Esophagus mucosa (tissue), 1 donor: ENCODE data around the gene SMYD3. TPM values are rescaled to one million over a fixed set of nuclear protein-coding genes. Genes with fewer than 3 reads are reported as not detected.
"Not testable (repeated sequence)": the region's sequence is repeated elsewhere in the genome, so short reads cannot be mapped to it uniquely, and the experiment has no call there.

ENCODE experiments used
- ATAC-seq: fragments of 200-7000 bp; cut with Tn5 transposase; one replicate; pipeline ENCODE4 v1.9.1; 2020
- total RNA-seq: library from RNA; stranded (reverse); gene quantifications from one replicate; pipeline ENCODE4 v1.2.4, GENCODE V29; 2023
- donor health status: DM: yes; HTN: yes; CAD: no.

SMYD3 gene
- total RNA-seq, 1 donor from 2014 or later: 6.9 TPM

DNA sequence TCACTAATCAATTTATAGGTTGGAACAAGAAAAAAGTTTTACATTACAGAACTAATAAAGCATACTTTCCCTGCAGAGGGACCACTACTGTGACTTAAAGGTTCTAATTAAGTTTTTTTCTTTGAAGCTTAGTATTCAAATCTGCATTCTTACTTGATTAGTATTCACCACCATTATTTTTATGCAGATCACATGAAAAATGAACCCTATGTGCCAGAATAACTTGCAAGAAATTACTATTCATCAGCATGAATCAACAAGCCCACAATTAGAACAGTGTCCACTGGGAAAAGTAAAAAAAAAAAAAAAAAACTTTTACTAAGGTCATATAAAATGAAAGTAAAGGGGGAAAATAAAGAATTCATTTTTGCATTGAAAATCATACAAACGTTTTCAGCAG, 90.8 kb downstream of the SMYD3 start:
- no peak for ATAC-seq

DNA sequence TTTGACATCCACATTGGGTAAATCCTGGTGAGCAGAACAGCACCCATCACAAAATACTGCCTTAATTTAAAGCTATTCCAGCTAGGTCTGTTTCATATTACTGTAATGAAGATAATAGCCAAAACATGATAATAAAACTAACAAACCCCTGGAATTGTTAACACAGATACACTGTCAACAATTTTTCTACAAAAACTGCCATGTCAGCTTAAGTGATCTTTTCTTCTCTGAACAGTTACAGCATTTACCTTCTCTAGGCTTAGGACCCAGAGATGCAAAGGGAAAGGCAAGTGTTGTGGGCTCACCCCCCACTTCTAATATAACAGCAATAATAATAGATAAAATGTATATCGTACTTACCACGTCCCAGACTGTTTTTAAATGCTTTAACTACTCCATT, 92.1 kb downstream of the SMYD3 start:
- no peak for ATAC-seq

DNA sequence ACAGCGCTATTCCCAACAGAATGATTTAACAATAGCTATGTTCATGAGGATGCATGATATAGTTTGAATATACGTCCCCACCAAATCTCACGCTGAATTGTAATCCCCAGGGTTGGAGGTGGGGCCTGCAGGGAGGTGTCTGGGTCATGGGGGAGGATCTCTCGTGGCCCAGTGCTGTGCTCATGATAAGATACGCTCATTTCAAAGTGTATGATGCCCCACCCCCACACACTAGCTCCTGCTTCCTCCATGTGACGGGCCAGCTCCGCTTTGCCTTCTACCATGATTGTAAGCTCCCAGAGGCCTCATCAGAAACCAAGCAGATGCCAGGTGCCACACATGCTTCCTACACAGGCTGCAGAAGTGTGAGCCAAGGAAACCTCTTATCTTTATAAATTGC, 93.6 kb downstream of the SMYD3 start:
- ATAC-seq: no peak

DNA sequence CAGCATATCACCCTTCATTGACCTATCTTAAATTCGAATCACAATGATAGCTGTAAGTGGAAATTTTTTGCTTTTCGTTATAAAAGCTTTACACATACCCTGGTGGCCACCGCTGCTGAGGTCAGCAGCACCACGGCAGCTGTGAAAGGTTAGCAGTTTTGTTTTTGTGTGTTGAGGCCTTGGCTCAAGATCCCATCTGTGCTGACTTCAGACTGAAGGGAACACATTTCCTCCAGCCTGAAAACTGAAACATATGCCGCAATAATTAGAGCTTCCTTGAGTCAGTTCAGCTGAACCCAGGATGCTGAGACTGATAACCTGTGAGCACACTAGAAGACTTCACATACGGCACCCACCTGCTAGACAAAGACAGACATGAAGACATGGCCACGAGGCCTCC, 103.0 kb downstream of the SMYD3 start:
- no peak for ATAC-seq

DNA sequence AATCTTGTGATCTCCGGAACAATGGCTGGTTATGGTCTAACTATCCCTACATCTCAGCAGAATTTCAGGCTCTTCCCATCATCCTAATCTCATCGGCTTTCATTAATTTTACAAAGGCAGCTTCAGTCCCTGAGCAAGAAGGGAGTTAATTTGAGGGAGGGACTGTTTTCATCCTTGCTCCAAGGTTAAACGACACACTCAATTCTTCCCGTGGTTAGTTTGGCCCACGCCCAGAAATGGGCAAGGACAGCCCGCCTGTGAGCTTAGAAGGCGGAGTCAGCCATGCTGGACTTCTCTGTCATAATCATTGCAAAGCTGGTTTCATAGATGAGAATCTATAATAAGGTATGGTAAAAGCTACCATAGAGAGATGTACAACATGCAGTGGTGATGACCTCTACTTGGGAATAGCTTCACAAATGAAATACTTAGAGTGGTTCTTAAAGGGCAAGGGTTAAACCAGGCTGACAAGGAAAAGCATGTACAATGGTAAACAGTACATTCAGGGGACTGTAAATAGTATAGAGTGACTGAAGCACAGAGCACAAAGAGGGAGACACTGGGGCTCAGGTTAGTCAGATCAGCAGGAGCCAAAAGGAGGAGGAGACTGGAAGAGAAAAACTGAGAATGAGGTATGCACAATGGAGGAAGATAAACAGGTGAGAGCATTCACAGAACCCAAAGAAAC, 108.8 kb downstream of the SMYD3 start:
- no peak for ATAC-seq

DNA sequence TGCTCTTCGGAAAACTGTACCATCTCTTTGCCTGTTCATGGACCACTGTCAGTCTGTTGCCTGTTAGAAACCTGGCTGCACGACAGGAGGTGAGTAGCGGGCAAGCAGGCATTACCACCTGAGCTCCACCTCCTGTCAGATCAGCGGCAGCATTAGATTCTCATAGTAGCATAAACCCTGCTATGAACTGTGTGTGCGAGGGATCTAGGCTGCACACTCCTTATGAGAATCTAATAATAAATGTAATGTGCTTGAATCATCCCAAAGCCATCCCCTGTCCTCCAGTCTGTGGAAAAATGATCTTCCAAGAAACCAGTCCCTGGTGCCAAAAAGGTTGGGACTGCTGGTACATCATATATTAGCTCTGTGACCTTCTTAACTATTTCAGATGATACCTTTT, 110.0 kb downstream of the SMYD3 start:
- no peak for ATAC-seq

DNA sequence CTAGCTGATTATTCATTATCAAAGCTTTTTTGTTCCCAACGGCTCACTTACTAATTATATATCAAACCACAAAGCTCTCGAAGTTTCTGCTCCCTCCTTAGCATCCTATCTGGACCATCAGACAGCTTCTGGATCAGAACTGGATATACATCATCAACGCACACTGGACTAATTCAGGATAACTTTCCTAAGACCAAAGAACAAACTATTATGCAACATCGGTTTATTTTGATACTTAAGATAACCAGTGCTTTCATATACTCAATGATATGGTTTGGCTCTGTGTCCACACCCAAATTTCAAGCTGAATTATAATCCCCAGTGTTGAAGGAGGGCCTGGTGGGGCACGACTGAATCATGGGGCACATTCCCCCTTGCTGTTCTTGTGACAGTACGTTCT, 110.8 kb downstream of the SMYD3 start:
- ATAC-seq: no peak

DNA sequence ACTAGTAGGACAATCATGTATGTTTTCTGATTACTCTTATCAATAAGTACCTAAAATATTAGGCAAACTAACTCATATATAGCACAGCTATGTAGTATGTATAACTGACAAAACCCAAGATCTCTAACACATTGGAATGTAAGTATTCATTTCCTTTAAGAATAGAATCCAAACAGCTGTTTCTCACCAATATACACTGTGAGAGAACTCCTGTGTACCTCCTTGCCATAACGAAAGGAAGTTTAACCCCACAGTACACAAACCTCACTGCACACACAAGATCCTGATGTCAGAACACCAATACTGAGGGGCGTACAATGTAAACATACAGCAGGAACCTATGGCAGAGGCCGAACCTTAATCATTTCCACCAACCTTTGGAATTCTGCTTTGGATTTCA, 113.0 kb downstream of the SMYD3 start:
- ATAC-seq: no peak

DNA sequence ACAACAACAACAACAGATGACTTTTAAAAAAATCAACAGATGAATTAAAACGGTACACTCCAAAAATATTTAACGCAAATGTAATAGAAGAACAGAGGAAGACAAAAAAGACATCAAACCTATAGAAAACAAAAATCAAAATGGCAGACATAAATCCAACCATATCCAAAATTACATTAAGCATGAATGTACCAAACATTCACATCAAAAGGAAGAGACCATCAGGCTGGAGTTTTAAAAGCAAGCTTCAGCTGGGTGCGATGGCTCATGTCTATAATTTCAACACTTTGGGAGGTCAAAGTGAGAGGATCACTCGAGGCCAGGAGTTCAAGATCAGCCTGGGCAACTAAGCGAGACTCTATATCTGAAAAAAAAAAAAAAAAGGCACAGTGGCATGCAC, 116.2 kb downstream of the SMYD3 start:
- no peak for ATAC-seq

DNA sequence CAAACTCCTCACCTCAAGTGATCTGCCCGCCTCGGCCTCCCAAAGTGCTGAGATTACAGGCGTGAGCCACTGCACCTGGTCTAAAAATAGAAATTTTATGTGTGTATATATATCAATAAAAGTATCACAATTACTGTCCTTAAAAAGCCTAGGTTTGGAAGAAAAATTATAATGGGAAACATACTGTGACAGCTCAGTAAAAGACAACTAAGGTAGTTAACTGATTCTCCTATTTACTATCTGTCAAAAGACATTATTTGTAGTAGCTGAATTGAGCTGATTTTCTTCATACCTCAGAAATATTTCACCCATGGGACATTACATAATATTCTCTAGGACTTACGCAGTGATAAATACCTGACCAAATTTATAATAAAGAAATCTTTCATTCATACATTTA, 122.5 kb downstream of the SMYD3 start:
- no peak for ATAC-seq

DNA sequence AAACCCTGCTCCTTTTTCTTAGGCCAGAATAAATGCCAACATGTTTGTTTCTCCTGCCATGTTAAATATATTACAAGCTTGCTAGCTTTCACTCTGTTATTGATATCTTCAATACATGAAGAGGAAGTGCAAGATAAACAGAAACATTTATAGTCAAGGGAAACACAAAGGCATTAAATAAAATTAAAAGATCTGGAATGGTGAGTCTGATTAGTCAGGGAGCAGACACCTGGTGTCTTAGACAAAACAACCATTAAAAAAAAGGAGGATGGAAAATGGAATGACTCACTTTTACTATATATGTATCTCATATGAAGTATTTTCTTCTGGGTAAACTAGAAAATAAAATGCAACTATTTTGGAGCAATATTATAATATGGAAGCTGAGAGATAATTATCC, 123.3 kb downstream of the SMYD3 start:
- ATAC-seq: no peak

DNA sequence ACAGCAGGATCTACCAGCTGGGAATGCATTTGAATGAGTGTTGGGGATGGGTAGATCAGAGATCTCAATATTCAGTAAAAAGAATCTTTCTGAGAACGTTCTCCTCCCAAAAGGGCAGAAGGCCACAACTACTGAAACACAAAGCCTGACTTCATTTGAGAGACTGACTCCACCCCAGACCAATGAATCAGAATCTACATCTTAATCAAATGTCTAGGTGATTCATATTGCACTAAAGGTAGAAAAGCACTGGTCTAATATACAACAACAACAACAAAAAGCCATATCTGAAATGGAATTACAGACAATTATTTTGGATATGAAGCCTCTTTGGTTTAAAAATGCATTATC, 123.9 kb downstream of the SMYD3 start:
- ATAC-seq: no peak

DNA sequence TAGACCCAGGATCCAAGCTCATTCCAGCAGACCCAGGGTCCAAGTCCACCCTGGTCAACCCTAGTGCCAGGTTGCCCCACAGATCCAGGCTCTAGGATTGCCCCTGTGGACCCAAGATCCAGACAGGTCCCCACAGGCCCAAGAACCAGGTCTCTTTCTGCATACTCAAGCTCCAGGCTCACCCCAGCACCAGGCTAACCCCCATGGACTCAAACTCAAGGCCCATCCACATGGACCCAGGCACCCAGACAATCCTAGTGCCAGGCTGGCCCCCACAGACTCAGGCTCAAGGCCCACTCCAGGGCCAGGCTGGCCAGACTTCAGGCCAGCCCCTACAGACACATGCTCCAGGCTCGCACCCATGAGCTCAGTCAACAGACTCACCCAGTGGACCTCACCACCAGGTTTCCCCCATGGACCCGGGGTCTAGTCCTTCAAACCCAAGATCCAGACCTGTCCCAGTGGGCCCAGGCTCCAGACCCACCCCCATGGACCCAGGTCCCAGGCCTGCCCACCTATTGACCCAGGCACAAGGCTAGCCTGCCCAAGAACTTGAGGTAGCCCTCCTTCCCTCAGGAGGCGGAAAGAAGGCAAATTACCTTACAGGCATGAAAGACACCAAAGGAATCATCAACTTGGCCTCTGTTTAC, 124.4 kb downstream of the SMYD3 start:
- peak; percentile 33 for ATAC-seq

DNA sequence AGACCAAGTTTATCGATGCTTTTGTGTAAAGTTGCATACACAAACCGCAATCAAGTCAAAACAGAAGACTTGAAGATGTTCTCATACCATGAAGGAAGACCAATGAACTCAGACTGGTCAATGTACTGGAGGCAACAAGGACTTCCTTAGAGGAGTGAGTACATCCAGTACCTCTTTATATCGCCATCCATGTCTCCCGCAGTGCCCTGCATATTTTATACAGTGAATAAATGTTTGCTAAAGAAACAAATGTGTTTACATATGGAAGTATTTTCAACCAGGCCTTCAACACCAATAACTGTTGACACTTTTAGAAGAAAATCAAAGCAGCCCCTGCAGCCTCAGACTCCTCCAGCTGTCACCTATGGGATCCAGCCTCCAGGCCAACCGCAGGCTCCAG, 125.6 kb downstream of the SMYD3 start:
- ATAC-seq: no peak

DNA sequence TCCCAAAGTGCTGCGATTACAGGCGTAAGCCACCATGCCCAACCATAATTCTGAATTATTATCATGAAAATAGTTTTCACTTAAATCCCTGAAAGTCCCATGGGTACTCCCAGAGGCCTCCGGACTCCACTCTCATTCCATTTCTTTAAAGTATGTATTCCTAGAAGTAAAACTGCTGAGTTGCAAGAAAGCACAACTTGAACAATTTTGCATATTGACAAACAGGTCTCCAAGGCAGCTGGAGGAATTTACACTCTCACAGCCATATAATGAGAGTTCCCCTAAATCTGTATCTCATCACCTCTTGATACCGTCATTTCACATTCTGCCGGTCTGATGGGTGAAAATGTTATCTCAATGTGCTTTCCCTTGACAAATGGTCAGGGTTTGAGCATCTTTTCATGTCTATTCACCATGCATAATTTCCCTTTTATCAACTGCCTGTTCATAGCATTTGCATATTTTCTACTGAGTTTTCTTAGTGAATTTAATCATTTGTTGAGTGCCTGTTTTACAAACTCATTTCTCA, 129.4 kb downstream of the SMYD3 start:
- ATAC-seq: no peak

DNA sequence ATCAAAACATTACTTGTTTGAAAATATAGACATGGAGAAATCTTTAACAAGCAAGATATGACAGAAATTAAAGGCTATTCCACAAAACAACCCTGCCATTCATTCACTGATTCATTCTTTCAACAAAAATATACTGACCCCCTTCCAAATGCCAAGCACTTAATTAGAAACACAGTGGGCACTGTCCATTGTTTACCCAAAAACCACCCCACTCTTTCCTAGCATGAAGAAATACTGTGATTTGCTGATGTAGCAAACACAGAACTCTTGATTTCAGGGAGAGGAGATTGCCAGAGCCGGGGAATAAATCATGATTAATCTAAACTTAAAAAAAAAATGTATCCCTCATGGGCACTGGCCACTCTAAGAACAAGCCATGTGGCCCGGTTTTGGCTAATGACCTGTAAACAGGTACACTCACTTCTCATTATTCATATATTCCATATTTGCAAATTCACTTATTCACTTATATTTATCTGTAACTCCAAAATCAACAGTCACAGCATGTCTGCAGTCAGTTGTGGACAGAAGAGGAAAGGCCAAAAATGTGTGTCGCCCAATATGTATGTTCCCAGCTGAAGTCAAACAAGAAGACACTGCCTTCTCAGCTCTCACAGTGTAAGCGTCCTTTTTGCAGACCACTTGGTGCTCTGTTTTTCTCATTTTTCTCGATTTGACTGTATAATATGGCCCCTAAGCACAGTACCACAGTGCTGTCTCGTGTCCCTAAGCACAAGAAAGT, 133.1 kb downstream of the SMYD3 start:
- ATAC-seq: no peak

DNA sequence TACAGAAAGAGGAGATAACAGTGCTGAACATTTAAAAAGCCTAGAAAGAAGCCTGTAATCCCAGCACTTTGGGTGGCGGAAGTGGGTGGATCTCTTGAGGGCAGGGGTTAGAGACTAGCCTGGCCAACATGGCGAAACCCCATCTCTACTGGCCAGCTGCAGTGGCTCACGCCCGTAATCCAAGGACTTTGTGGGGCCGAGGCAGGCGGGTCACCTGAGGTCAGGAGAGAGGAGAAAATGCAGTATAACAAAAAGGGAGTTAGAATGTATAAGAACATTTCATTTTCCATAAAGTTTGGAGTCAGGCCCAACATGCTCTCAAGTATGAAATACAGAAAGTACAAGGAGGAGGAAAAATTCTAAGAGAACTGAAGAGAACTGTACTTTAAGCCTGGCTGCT, 134.5 kb downstream of the SMYD3 start:
- no peak for ATAC-seq

DNA sequence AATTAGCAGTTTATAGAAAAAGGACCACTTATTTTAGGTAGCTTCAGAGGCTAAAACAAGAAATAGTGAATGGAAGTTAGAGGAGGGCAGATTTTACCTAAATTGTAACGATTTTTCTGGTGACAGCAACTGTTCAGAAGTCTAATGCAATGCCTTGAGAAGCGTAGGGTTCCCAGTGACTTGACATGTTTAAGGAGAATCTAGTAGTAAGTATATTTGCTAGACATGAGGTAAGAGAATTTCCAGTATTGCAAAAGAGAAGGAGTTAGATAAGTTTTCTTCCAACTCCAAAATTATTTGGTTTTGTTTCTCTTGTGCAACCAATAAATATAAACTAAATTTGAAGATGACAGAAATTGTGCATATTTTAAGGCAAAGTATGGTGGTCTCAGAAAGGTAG, 140.0 kb downstream of the SMYD3 start:
- no peak for ATAC-seq

DNA sequence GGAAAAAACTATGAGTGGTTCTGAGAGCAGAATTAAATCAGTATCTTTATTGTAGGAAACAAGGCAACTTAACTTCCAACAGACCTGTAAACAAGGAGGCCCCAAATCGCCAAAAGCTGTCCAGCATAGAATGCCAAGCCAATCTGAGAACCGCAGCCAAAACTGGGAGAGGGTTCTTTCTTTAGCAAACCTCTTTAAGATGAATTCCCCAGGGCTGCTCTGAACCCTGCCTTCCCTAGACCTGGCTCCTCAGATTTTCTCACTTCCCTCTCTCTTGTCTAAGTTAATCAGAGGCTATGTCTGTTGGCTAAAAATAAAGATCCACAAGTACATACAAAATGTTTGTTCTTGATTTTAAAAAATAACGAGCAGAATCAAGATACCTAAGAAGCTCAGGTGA, 141.4 kb downstream of the SMYD3 start:
- no peak for ATAC-seq

DNA sequence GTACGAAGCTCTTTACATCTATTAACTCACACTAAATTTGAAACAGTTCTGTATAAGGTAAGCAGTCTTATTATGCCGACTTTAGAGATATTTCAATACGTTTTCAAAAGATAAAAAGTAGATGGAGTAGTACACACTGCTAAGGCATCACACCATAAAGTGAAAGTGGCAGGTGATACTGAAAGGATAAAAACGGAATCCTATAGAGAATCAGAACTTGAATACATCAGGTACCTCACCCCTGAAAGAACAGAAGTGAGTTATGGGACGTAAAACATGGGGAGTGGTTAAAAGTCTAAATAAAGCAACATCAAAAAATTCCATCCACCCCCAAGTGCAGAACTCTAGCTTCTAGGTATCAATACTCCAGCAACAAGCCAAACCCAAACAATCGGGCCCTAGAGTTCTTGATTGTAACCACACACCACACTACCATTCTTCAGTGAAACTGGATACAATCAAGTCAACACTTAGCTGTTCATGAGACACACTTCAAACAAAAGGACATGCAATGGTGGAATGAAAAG, 142.6 kb downstream of the SMYD3 start:
- no peak for ATAC-seq

DNA sequence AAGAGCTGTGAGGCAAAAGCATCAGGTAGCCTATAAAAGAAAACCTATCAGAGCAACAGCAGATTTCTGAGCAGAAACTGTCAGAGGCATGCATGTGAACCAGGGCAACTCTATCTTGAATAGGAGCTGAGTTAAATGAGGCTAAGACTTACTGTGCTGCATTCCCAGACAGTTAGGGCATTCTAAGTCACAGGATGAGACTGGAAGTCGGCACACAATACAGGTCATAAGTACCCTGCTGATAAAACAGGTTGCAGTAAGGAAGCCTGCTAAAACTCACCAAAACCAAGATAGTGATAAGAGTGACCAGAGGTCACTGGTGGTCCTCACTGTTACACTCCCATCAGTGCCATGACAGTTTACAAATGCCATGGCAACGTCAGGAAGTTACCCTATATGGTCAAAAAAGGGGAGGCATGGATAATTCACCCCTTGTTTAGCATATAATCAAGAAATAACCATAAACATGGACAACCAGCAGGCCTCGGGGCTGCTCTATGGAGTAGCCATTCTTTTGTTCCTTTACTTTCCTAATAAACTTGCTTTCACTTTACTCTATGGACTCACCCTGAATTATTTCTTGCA, 150.0 kb downstream of the SMYD3 start:
- ATAC-seq: not testable (repeated sequence)

DNA sequence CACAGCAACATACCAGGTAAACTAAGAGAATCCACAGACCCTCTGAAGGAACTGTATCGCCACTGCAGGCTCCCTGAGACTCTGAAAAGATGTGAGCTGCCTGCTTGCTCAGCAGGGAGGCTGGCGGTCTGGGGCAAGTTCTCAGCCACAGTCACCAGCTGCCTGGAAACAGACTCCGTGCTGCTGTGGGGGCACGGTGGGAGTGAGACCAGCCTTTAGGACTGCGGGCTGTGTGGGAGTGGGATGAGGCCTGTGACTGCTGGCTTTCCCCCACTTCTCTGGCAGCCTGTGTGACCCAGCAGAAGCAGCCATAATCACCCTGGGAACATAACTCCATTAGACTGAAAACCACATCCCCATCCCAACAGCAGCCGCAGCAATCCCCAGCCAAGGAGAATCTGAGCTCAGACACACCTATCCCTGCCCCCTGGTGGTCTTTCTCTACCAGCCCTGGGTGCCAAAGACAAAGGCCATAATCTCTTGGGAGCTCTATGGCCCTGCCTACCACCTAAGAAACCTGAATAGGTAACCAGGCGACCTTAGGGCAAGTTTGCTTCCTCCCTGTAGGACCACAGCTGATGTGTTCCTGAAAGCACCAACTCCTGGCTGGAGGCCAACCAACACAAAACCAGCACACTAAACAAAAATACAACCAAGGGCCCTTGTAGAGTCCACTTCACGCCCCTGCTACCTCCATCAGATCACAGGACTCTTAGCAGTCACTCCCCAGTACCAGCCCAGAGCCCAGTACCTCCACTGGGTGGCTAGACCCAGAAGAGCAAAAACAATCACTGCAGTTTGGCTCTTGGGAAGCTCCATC, 151.5 kb downstream of the SMYD3 start:
- no peak for ATAC-seq
